ENCODE data around the gene TGM1. TPM values are rescaled to one million over a fixed set of nuclear protein-coding genes. Genes with fewer than 3 reads are reported as not detected.

TGM1 gene
- total and polyA plus RNA-seq, 10 of the 15 experiments (the other 5 are each of a cell fraction or from before 2014, with no cell fraction given) = 0.05 to 5.9 (median 1.8) TPM

- TF ChIP-seq ZBTB4 (CRISPR knock-in tag; IDR thresholded peaks at IDR 0.05) = no peak
- peak in 1 of 2 experiments; percentile 7; a peak in 1 of 4 replicates for TF ChIP-seq BHLHE40 (IDR thresholded peaks at IDR 0.05; ENCODE audit: borderline replicate concordance in 1 of 2, low read depth in 2 of 2, low read length in 1 of 2)
Measured at GRCh38 chr14:24289649-24290280, 26.8 kb upstream of the TGM1 start (continued).

GRCh38 chr14:24286996-24287395, 24.0 kb upstream of the TGM1 start:
- Histone ChIP-seq H4K20me1 (ENCODE audit: control insufficient read depth, insufficient read depth) (no peaks in the 10 kb centered on the region), H3K79me2 (ENCODE audit: control insufficient read depth, insufficient read depth, low read length) (no peaks in the 10 kb centered on the region), H2AFZ (ENCODE audit: control insufficient read depth, low read depth, low read length) (no peak overlapping the region), H3K27me3 (replicated peaks in 1 of 2; ENCODE audit: control insufficient read depth in 2 of 2, insufficient read depth in 2 of 2, low read length in 1 of 2) (no peaks in the 10 kb centered on the region), H3K36me3 (ENCODE audit: control insufficient read depth in 2 of 2, insufficient read depth in 2 of 2, low read length in 1 of 2) (peaks cover 8 to 11% of the 10 kb centered on the region in 2 experiments), H3K27ac (ENCODE audit: control insufficient read depth, insufficient read depth) (no peak overlapping the region), H3K9me3 (replicated peaks; ENCODE audit: control insufficient read depth, insufficient read depth, low read length) (no peaks in the 10 kb centered on the region), H3K4me1 (ENCODE audit: control insufficient read depth, insufficient read depth, low read length) (peaks cover 11% of the 10 kb centered on the region), H3K4me2 (ENCODE audit: control insufficient read depth, insufficient read depth) (no peak overlapping the region), H3K4me3 (no peak overlapping the region), H3K9ac (ENCODE audit: control insufficient read depth, insufficient read depth, low read length) (no peak overlapping the region)
- POLR2A ChIA-PET = interaction anchor here (0.8 to 1.3 kb wide), 3 partner anchors 10 to 45 kb away, joined by 3 read pairs; partner anchors contain the start of gene TINF2
- in situ Hi-C loops (cut with MboI) (no loop called here), intact Hi-C loops (cut with micrococcal nuclease; ENCODE audit: unreplicated experiment) (no loop called here)
- CTCF ChIA-PET = no interaction called here
- FAIRE-seq (no peak), DNase-seq (ENCODE audit: low read depth, low spot score) (no peak), ATAC-seq (no peak)
- RAD21 ChIA-PET (ENCODE audit: unreplicated experiment) = no interaction called here
- TF ChIP-seq HDAC6 (IDR thresholded peaks at IDR 0.05; ENCODE audit: unreplicated experiment) = no peak
- no peak for TF ChIP-seq POLR2A (IDR thresholded peaks at IDR 0.05; ENCODE audit: low read depth, low read length)
- TF ChIP-seq ZBTB33 (IDR thresholded peaks at IDR 0.05) = no peak
- no peak for TF ChIP-seq BRCA1 (IDR thresholded peaks at IDR 0.05; ENCODE audit: low read depth, low read length)
- TF ChIP-seq PML (IDR thresholded peaks at IDR 0.05; ENCODE audit: low read length) = no peak
- TF ChIP-seq DPF2 (IDR thresholded peaks at IDR 0.05) = no peak
- no peak for TF ChIP-seq YY1 (IDR thresholded peaks at IDR 0.05; ENCODE audit: low read depth, low read length)
- no peak for TF ChIP-seq SUPT20H (IDR thresholded peaks at IDR 0.05; ENCODE audit: borderline replicate concordance, control insufficient read depth, low read depth, low read length)
- TF ChIP-seq EP300 (IDR thresholded peaks at IDR 0.05; ENCODE audit: borderline replicate concordance in 1 of 2, control insufficient read depth in 1 of 2, low read depth in 2 of 2, low read length in 2 of 2) = no peak
- TF ChIP-seq USF1 (IDR thresholded peaks at IDR 0.05; ENCODE audit: borderline replicate concordance, extremely low read length, insufficient read depth, low read depth, low read length) = no peak
- TF ChIP-seq RBBP5 (conservative IDR thresholded peaks at IDR 0.05) = no peak
- TF ChIP-seq POLR2AphosphoS2 (IDR thresholded peaks at IDR 0.05; ENCODE audit: low read depth, low read length) = no peak
- SMC1A ChIA-PET (ENCODE audit: uncharacterized antibody, unreplicated experiment) = interaction anchor here (1.2 kb wide), 1 partner anchor 10 kb away, joined by 4 read pairs; no protein-coding TSS in a partner anchor
- 84% methylated on average over 5 of the region's 5 CpGs for WGBS (ENCODE audit: insufficient coverage, insufficient replicate concordance, low lambda C conversion rate, missing lambda C conversion rate)
- no TSS peak for BruUV-seq (replicated peaks)
